ENCODE measurements around the gene SLC39A7. TPM values are rescaled to one million over a fixed set of nuclear protein-coding genes. Genes with fewer than 3 reads are reported as not detected.

SLC39A7 gene
- total and polyA plus RNA-seq, 2 of the 13 experiments (the other 11 are each of a cell fraction or from before 2014, with no cell fraction given) = 142 to 229 TPM

- TF ChIP-seq USF2 (IDR thresholded peaks at IDR 0.05; ENCODE audit: low read depth, low read length) (no peak), USF2 (CRISPR knock-in tag; IDR thresholded peaks at IDR 0.05; ENCODE audit: borderline replicate concordance) (no peak), ZKSCAN8 (CRISPR knock-in tag; IDR thresholded peaks at IDR 0.05; ENCODE audit: borderline replicate concordance) (peak; percentile 16; the same call in 1 of the 2 replicates), ZNF562 (CRISPR knock-in tag; IDR thresholded peaks at IDR 0.05; ENCODE audit: borderline replicate concordance) (no peak), ZNF580 (CRISPR knock-in tag; IDR thresholded peaks at IDR 0.05; ENCODE audit: borderline replicate concordance, low read depth) (peak; percentile 48; the same call in 1 of the 2 replicates), RBM39 (IDR thresholded peaks at IDR 0.05; ENCODE audit: low read depth, low read length, poor library complexity, severe bottlenecking) (peak; percentile 62), ZNF672 (CRISPR knock-in tag; IDR thresholded peaks at IDR 0.05) (no peak), MTF1 (CRISPR knock-in tag; IDR thresholded peaks at IDR 0.05) (no peak), ZNF274 (CRISPR knock-in tag; IDR thresholded peaks at IDR 0.05) (peak; percentile 86; the same call in 1 of the 2 replicates), ZNF761 (CRISPR knock-in tag; conservative IDR thresholded peaks at IDR 0.05) (peak; percentile 90), ZNF546 (CRISPR knock-in tag; conservative IDR thresholded peaks at IDR 0.05) (0 out of 2 replicates have a peak, but pooled peaks have one; percentile 27), ZNF317 (CRISPR knock-in tag; IDR thresholded peaks at IDR 0.05) (no peak), ZNF564 (CRISPR knock-in tag; IDR thresholded peaks at IDR 0.05) (no peak), ZEB1 (IDR thresholded peaks at IDR 0.05; ENCODE audit: insufficient replicate concordance, low read depth) (no peak), XRCC5 (optimal IDR thresholded peaks at IDR 0.05; ENCODE audit: low read length) (peak; percentile 74), CREB1 (IDR thresholded peaks at IDR 0.05) (no peak), CREB1 (CRISPR knock-in tag; IDR thresholded peaks at IDR 0.05) (no peak), MZF1 (CRISPR knock-in tag; IDR thresholded peaks at IDR 0.05; ENCODE audit: borderline replicate concordance) (0 out of 2 replicates have a peak, but pooled peaks have one; percentile 22), GMEB2 (CRISPR knock-in tag; IDR thresholded peaks at IDR 0.05; ENCODE audit: low read depth) (no peak), ZBTB33 (CRISPR knock-in tag; IDR thresholded peaks at IDR 0.05) (no peak), ARHGAP35 (CRISPR knock-in tag; IDR thresholded peaks at IDR 0.05; ENCODE audit: borderline replicate concordance) (peak; percentile 68; the same call in 1 of the 2 replicates), ZSCAN12 (CRISPR knock-in tag; IDR thresholded peaks at IDR 0.05) (0 out of 2 replicates have a peak, but pooled peaks have one; percentile 71), BATF2 (CRISPR knock-in tag; IDR thresholded peaks at IDR 0.05) (no peak), CEBPG (CRISPR knock-in tag; IDR thresholded peaks at IDR 0.05) (no peak; the same call in 1 of the 2 replicates)
Measured at GRCh38 chr6:33204415-33205190, 3.9 kb downstream of the SLC39A7 start, which contains the start of gene HSD17B8 (continued).
